Breast epithelium (tissue), 4 donors: Measurements from ENCODE around the gene HSPB9. TPM values are rescaled to one million over a fixed set of nuclear protein-coding genes. Genes with fewer than 3 reads are reported as not detected.
A peak's percentile ranks its signal among the peaks of the same experiment; 100 is the strongest.

Experiments used
- DNase-seq, 2 donors: peaks; one replicate each; pipeline ENCODE4 v3.0.0-alpha.2; 2019; ENCODE audit warnings: low spot score in 2 of 2
- H3K27ac ChIP-seq, 2 donors: fragments of 200-600 bp; sonication (generic) in 1 of 2; one replicate each; pipeline ENCODE4 v1.5.1; 2016 to 2019; ENCODE audit warnings: mild to moderate bottlenecking in 1 of 2
- H3K27me3 ChIP-seq, 2 donors: fragments of 200-600 bp; sonication (generic) in 1 of 2; one replicate each; pipeline versions ENCODE4 v1.5.1 to v1.6.0; 2017 to 2019; ENCODE audit warnings: control low read depth in 1 of 2, mild to moderate bottlenecking in 1 of 2
- H3K36me3 ChIP-seq: fragments of 200-600 bp; one replicate; pipeline ENCODE4 v1.5.1; 2019
- H3K4me1 ChIP-seq, 2 donors: fragments of 200-600 bp; sonication (generic); one replicate each; pipeline ENCODE4 v1.5.1; 2016 to 2019; ENCODE audit warnings: control low read depth in 1 of 2
- H3K4me3 ChIP-seq, 3 donors: fragments of 200-600 bp; sonication (generic); 1 replicate in 2 of 3; 2 replicates in 1 of 3; pipeline ENCODE4 v1.5.1; 2016 to 2019; ENCODE audit warnings: mild to moderate bottlenecking in 3 of 3, moderate library complexity in 2 of 3
- H3K9me3 ChIP-seq, 2 donors: fragments of 200-600 bp; sonication (generic) in 1 of 2; one replicate each; pipeline ENCODE4 v1.5.1; 2016 to 2019; ENCODE audit warnings: control low read depth in 1 of 2
- POLR2A ChIP-seq: fragments of 450-650 bp; IDR thresholded peaks from one replicate; pipeline ENCODE4 v1.6.1; 2016; ENCODE audit warnings: antibody characterized with exemption, mild to moderate bottlenecking, moderate library complexity
- POLR2AphosphoS5 ChIP-seq, 3 donors: sonication (generic); formaldehyde crosslinking; IDR thresholded peaks; one replicate each; pipeline ENCODE4 v1.6.1; 2017; ENCODE audit warnings: antibody characterized with exemption in 3 of 3
- intact Hi-C: fragments of 100-400 bp; cut with DNase I; formaldehyde crosslinking; loops from one replicate; pipeline ENCODE4 v1.15.1; 2023; ENCODE audit warnings: low total_unique reads
- total RNA-seq, 3 donors: library from RNA; depleted of rRNA; stranded (reverse); fragments of >200 nt; gene quantifications; one replicate each; pipeline ENCODE4 v1.1.0, GENCODE V29; 2016
- TF ChIP-seq, protein P1 (sequence below), 3 donors: fragments of 450-650 bp; IDR thresholded peaks; one replicate each; pipeline ENCODE4 v1.5.1; 2016 to 2017; ENCODE audit warnings: antibody characterized with exemption in 3 of 3, mild to moderate bottlenecking in 3 of 3, moderate library complexity in 3 of 3

HSPB9 gene
- total RNA-seq, 3 donors from 2014 or later: 0.48 TPM; not detected in 2

DNA sequence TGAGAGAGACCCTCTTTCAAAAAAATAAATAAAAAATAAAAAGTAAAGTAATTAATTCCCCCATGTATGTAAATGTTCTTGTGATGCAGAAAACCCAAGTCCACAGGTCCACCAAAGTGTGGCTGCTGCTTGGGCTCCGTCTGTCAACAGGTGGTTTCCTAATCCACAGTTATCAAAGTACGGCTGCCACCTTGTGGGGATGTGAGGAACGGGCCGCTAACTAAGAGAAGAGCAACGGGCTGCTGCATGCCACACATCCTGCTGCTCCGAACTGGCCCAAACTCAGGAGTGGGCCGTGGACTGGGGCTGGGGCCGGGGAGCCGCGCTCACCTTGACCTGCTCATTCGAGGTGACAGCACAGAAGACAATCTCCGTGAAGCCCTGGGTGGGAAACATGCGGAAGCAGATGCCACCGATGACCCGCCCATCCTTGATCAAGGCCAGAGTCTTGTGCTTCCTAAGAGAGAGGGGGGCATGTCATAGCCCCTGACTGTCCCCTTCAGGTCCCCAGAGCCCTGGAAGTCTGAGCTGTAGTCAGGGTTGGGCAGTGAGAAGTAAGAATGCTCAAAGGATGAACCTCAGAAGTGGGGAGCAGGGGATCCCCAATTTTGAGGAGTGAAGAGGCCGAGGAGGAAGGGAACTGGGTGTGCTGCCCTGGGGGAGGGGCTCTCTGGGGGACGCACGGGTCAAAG is 5.8 kb upstream of the HSPB9 start:
- intact Hi-C loops: no loop called here
- peak; percentile 84 to 87 for DNase-seq
- no peaks in the 10 kb centered on the region for H3K27me3 ChIP-seq
- H3K9me3 ChIP-seq: no peaks in the 10 kb centered on the region
- H3K27ac ChIP-seq: no peak overlapping the region
- TF ChIP-seq, protein P1, sequence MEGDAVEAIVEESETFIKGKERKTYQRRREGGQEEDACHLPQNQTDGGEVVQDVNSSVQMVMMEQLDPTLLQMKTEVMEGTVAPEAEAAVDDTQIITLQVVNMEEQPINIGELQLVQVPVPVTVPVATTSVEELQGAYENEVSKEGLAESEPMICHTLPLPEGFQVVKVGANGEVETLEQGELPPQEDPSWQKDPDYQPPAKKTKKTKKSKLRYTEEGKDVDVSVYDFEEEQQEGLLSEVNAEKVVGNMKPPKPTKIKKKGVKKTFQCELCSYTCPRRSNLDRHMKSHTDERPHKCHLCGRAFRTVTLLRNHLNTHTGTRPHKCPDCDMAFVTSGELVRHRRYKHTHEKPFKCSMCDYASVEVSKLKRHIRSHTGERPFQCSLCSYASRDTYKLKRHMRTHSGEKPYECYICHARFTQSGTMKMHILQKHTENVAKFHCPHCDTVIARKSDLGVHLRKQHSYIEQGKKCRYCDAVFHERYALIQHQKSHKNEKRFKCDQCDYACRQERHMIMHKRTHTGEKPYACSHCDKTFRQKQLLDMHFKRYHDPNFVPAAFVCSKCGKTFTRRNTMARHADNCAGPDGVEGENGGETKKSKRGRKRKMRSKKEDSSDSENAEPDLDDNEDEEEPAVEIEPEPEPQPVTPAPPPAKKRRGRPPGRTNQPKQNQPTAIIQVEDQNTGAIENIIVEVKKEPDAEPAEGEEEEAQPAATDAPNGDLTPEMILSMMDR (IDR thresholded peaks at IDR 0.05): peak; percentile 53 to 89 (median 78)
- no peak for TF ChIP-seq POLR2AphosphoS5 (IDR thresholded peaks at IDR 0.05)
- peaks cover 6 to 10% of the 10 kb centered on the region in 2 donors for H3K4me1 ChIP-seq
- no peak overlapping the region for H3K4me3 ChIP-seq
- H3K36me3 ChIP-seq: no peaks in the 10 kb centered on the region

DNA sequence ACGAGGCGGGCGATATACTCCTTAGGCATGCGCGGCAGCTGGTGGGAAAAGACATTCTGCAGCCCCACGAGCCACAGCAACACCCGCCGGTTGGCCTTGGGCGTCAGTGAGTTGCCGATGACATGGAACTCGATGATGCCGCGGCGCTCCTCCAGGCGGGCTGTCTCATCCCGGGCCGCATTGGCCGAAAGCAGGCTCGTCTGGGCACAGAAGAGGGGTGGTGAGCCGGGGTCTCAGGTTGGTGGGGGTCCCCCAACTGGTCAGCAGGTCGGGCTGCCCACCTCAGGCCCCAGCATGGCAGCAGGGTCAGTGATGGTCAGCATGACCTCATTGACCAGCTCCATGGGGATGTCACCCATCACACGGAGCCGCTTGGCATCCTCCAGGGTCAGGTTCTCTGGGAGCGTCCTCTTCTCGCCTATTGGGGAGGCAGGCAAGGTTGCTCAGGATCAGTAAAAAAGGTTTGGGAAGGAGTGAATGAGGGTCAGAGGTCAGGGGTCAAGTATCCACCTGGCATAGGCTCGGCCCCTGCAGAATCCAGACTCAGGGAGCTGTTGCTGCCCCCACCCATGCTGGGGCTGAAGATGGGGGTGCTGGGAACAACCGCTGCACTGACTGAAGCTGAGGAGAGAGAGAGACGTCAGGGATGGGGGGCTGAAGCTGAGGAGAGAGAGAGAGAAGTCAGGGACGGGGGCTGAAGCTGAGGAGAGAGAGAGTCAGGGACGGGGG is 5.0 kb upstream of the HSPB9 start:
- Histone ChIP-seq H3K4me3 (no peak overlapping the region), H3K9me3 (no peaks in the 10 kb centered on the region), H3K4me1 (peaks cover 6 to 10% of the 10 kb centered on the region in 2 donors), H3K36me3 (no peaks in the 10 kb centered on the region), H3K27ac (no peak overlapping the region), H3K27me3 (no peaks in the 10 kb centered on the region)
- TF ChIP-seq POLR2A: no peak
- TF ChIP-seq, protein P1 (IDR thresholded peaks at IDR 0.05): no peak
- no peak for TF ChIP-seq POLR2AphosphoS5 (IDR thresholded peaks at IDR 0.05)
- intact Hi-C loops: no loop called here
- no peak for DNase-seq

DNA sequence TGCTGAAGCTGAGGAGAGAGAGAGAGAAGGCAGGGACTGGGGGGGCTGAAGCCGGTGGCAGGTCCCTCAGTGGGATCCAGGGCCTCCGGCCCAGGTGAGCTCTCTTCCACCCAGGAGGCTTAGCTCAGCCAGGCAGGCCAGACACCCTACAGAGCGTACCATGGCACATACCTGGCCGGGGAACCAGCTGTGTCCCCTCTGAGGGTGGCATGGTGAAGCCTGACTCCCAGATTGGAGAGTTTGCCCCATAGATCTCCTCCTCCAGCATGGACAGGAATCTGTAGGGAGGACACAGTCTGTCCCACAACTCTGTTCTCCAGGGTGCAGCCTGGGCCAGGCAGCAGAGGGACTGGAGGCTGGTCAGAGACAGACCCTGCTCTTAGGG is 4.5 kb upstream of the HSPB9 start:
- no peak overlapping the region for H3K27ac ChIP-seq
- H3K4me3 ChIP-seq: no peak overlapping the region
- no peaks in the 10 kb centered on the region for H3K36me3 ChIP-seq
- peaks cover 2 to 6% of the 10 kb centered on the region in 2 donors for H3K4me1 ChIP-seq
- DNase-seq: no peak
- H3K27me3 ChIP-seq: no peaks in the 10 kb centered on the region
- no peaks in the 10 kb centered on the region for H3K9me3 ChIP-seq
- no peak for TF ChIP-seq POLR2AphosphoS5 (IDR thresholded peaks at IDR 0.05)
- TF ChIP-seq, protein P1 (IDR thresholded peaks at IDR 0.05): no peak
- TF ChIP-seq POLR2A: no peak
- intact Hi-C loops: no loop called here

DNA sequence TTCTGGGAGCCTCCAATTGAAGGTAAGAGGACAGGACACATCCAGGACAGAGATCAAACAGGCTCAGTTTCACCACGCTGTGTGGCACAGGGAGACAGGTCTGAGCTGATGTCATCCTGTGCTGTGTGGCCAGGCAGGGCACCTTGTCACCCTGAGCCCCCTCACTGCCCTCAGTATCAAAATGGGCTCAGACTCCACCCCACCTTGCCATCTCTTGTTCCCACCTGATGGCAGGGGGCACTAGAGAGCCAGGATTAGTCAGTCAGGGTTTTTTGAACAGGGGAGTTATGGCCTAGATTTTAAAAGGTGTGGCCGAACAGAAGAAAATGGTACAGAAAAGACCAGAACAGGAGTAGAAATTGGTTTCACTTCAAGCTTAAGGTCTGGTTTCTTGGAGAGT is 4.1 kb upstream of the HSPB9 start:
- TF ChIP-seq, protein P1 (IDR thresholded peaks at IDR 0.05): peak in 1 of 3 donors; percentile 13
- TF ChIP-seq POLR2AphosphoS5 (IDR thresholded peaks at IDR 0.05): no peak
- H3K9me3 ChIP-seq: no peaks in the 10 kb centered on the region
- no peak overlapping the region for H3K27ac ChIP-seq
- no peak overlapping the region for H3K4me3 ChIP-seq
- H3K36me3 ChIP-seq: no peaks in the 10 kb centered on the region
- DNase-seq: no peak
- H3K4me1 ChIP-seq: peaks cover 0 to 4% of the 10 kb centered on the region in 2 donors
- intact Hi-C loops: no loop called here
- no peaks in the 10 kb centered on the region for H3K27me3 ChIP-seq

DNA sequence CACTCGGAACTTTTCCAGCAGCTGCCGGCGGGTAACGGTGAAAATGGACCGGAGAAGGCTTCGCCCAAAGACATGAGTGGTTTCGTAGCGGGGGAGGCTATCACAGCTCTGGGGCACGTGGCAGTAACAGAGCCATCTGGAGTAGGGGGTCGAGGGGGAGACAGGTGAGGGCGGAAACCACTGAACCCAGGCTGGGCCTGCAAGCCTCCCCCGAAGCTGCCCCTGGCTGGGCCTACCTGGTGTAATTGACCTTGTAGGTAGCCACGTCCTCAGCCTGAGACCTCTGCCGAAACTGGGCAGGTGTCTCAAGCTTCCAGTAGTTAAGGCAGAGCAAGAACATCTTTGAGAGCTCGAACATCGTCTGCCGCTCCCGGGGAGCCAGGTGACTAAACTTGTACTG is 3.3 kb upstream of the HSPB9 start:
- H3K36me3 ChIP-seq: no peaks in the 10 kb centered on the region
- intact Hi-C loops: no loop called here

More for the DNA sequence above, 3.3 kb upstream of the HSPB9 start:
- Histone ChIP-seq H3K9me3 (no peaks in the 10 kb centered on the region), H3K4me3 (no peak overlapping the region), H3K4me1 (peaks cover 0 to 4% of the 10 kb centered on the region in 2 donors), H3K27ac (no peak overlapping the region), H3K27me3 (no peaks in the 10 kb centered on the region)
- TF ChIP-seq POLR2A: no peak
- TF ChIP-seq POLR2AphosphoS5 (IDR thresholded peaks at IDR 0.05): no peak
- TF ChIP-seq, protein P1 (IDR thresholded peaks at IDR 0.05): no peak
- no peak for DNase-seq
